GM12875 (cell line): ENCODE data around the gene TMEM181.

Source experiments
- H3K4me3 ChIP-seq: one replicate; pipeline ENCODE4 v1.5.1; 2011; ENCODE audit warnings: low read depth, low read length, control low read depth
- CTCF ChIP-seq: IDR thresholded peaks from 2 replicates; pipeline ENCODE4 v1.5.1; 2011; ENCODE audit warnings: low read depth, mild to moderate bottlenecking, control low read depth, inconsistent platforms, low read length, moderate library complexity, borderline replicate concordance; ENCODE audit not compliant: insufficient read depth

Gene TMEM181

GRCh38 chr6:158638324-158638854 lies 78.5 kb downstream of the TMEM181 start:
- TF ChIP-seq CTCF = no peak
- H3K4me3 ChIP-seq = no peak overlapping the region

- no peak for TF ChIP-seq CTCF
- no peak overlapping the region for H3K4me3 ChIP-seq
These were observed 79.2 kb downstream of the TMEM181 start for GRCh38 chr6:158639056-158639455.

- TF ChIP-seq CTCF = no peak
- H3K4me3 ChIP-seq = no peak overlapping the region
These were observed 80.6 kb downstream of the TMEM181 start for GRCh38 chr6:158640519-158640918.

- no peak overlapping the region for H3K4me3 ChIP-seq
These were observed 82.3 kb downstream of the TMEM181 start for GRCh38 chr6:158642097-158642601.

GRCh38 chr6:158643836-158644230 lies 83.9 kb downstream of the TMEM181 start:
- H3K4me3 ChIP-seq = peak overlapping the region; percentile 82
- no peak for TF ChIP-seq CTCF

More at GRCh38 chr6:158642097-158642601, 82.3 kb downstream of the TMEM181 start:
- no peak for TF ChIP-seq CTCF

GRCh38 chr6:158644231-158645063 lies 84.6 kb downstream of the TMEM181 start, which contains the start of gene DYNLT1:
TSS of gene DYNLT1 (minus strand) at chr6:158644743. CDS start at chr6:158644708, 35 bp downstream.
- no peak for TF ChIP-seq CTCF
- peak within 1 kb of the TSS; percentile 82 for H3K4me3 ChIP-seq
